OCI-LY7 (cell line): ENCODE measurements around the gene DDRGK1.

Source experiments
- EZH2phosphoT487 ChIP-seq: fragments of 200-600 bp; sonication (generic); IDR thresholded peaks from 2 replicates; pipeline ENCODE4 v1.6.1; 2018; ENCODE audit warnings: low read depth, borderline replicate concordance, mild to moderate bottlenecking, mixed run types, antibody characterized with exemption, low read length, moderate library complexity, mixed read lengths
- TF ChIP-seq, protein P1 (sequence below): fragments of 200-600 bp; sonication (generic); conservative IDR thresholded peaks from 2 replicates; pipeline ENCODE4 v1.5.1; 2014; ENCODE audit warnings: mild to moderate bottlenecking, antibody characterized with exemption, low read length, moderate library complexity, mixed read lengths

DNA sequence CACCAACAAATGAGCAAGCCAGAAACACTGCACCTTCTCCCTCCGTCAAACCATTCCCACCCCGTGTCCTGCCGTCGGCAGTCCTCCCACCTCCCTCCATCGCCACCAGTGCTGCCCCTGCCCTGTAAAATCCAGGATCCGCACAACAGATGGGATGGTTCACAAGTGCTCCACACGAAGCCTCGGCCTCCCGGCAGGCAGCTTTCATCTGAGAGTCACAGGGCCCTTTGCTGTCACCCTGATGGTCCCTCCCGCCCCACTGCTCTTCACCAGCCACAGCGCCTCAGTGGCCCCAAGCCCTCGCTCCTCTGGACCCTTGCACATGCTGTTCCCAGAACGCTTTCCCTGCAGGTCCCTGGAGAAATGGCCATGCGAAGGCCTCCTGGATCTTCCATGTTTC is 22.4 kb upstream of the DDRGK1 start:
- TF ChIP-seq, protein P1, sequence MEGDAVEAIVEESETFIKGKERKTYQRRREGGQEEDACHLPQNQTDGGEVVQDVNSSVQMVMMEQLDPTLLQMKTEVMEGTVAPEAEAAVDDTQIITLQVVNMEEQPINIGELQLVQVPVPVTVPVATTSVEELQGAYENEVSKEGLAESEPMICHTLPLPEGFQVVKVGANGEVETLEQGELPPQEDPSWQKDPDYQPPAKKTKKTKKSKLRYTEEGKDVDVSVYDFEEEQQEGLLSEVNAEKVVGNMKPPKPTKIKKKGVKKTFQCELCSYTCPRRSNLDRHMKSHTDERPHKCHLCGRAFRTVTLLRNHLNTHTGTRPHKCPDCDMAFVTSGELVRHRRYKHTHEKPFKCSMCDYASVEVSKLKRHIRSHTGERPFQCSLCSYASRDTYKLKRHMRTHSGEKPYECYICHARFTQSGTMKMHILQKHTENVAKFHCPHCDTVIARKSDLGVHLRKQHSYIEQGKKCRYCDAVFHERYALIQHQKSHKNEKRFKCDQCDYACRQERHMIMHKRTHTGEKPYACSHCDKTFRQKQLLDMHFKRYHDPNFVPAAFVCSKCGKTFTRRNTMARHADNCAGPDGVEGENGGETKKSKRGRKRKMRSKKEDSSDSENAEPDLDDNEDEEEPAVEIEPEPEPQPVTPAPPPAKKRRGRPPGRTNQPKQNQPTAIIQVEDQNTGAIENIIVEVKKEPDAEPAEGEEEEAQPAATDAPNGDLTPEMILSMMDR = no peak
- TF ChIP-seq EZH2phosphoT487 = no peak
